Tibial artery (tissue), 4 donors: ENCODE data around the gene MYH14.
A peak's percentile ranks its signal among the peaks of the same experiment; 100 is the strongest.

Source experiments
- DNase-seq, 2 donors: peaks; one replicate each; pipeline ENCODE4 v3.0.0-alpha.2; 2019
- H3K27ac ChIP-seq, 2 donors: fragments of 200-600 bp; sonication (generic) in 1 of 2; 1 replicate in 1 of 2; 2 replicates in 1 of 2; pipeline ENCODE4 v1.5.1; 2018 to 2019; ENCODE audit warnings: mild to moderate bottlenecking in 1 of 2
- H3K27me3 ChIP-seq, 2 donors: fragments of 200-600 bp; sonication (generic) in 1 of 2; one replicate each; pipeline versions ENCODE4 v1.5.1 to v1.6.0; 2016 to 2019
- H3K36me3 ChIP-seq, 3 donors: fragments of 200-600 bp; sonication (generic) in 2 of 3; one replicate each; pipeline ENCODE4 v1.5.1; 2016 to 2019; ENCODE audit warnings: mild to moderate bottlenecking in 2 of 3
- H3K4me1 ChIP-seq, 4 donors: fragments of 200-600 bp; sonication (generic) in 2 of 4; 1 replicate in 3 of 4; 2 replicates in 1 of 4; pipeline ENCODE4 v1.5.1; 2016 to 2019
- H3K4me3 ChIP-seq, 2 donors: fragments of 200-600 bp; sonication (generic) in 1 of 2; 1 replicate in 1 of 2; 2 replicates in 1 of 2; pipeline ENCODE4 v1.5.1; 2018 to 2019; ENCODE audit warnings: mild to moderate bottlenecking in 2 of 2
- H3K9me3 ChIP-seq, 3 donors: fragments of 200-600 bp; sonication (generic) in 1 of 3; one replicate each; pipeline ENCODE4 v1.5.1; 2016 to 2019
- CTCF ChIP-seq, 2 experiments: fragments of 200-600 bp in 1 of 2; fragments of 450-650 bp in 1 of 2; IDR thresholded peaks; one replicate each; pipeline ENCODE4 v1.5.1; 2017 to 2019; ENCODE audit warnings: antibody characterized with exemption in 2 of 2, mild to moderate bottlenecking in 1 of 2, moderate library complexity in 1 of 2
- intact Hi-C: fragments of 100-400 bp; cut with DNase I; formaldehyde crosslinking; loops from one replicate; pipeline ENCODE4 v1.15.0; 2023; ENCODE audit warnings: low total_unique reads

MYH14 gene

DNA sequence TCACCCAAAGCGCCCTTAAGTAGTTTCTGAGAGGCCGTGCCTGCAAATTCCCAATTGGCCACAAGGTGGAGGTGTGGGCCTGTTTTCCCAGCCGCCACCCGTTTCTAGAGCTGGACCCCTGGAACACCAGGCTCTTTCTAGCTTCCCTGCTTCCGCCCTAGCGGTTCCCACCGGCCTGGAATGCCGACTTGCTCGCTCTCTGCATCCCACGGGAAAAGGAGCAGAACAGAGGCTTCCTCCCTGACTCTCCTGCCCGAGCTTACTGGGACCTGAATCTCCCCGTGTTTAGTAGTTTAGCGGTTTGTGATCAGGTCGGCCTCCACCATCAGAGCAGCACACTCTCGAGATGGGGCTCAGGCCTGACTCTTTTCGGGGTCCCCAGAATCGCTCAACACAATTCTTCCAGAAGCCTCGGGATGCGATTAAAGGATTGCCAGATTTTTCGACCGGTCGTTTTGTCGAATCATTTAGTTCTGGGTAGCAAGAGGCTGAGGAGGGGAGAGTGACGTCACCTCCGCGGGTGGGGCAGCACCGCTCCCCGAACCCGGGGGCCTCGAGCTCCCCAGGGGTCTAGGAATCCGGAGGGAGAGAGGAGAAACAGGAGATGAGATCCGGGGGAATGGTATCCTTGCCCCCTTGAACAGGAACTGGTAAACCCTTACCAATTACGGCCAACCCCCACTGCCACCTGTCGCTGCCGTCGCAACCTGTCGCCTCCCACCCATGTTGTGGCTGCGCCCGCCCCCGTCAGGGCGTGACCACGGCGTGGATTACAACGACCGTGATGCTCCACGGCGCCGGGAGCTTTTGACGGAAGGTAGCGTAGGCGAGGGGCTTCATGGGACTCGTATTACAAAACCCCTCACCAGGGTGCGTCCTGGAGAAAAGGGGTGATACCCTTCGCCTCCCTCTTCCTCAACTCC lies 154.0 kb downstream of the MYH14 start:
- H3K4me3 ChIP-seq = peak overlapping the region; percentile 47 to 53
- H3K27ac ChIP-seq = peak overlapping the region; percentile 74 to 79
- DNase-seq = peak; percentile 72 to 87
- TF ChIP-seq CTCF (IDR thresholded peaks at IDR 0.05) = peak; percentile 82 to 88
- peaks cover 0 to 14% (median 2%) of the 10 kb centered on the region in 4 donors for H3K4me1 ChIP-seq
- H3K9me3 ChIP-seq = no peaks in the 10 kb centered on the region
- peaks cover 0 to 20% of the 10 kb centered on the region in 2 donors for H3K27me3 ChIP-seq
- intact Hi-C loops = no loop called here
- H3K36me3 ChIP-seq = no peaks in the 10 kb centered on the region

DNA sequence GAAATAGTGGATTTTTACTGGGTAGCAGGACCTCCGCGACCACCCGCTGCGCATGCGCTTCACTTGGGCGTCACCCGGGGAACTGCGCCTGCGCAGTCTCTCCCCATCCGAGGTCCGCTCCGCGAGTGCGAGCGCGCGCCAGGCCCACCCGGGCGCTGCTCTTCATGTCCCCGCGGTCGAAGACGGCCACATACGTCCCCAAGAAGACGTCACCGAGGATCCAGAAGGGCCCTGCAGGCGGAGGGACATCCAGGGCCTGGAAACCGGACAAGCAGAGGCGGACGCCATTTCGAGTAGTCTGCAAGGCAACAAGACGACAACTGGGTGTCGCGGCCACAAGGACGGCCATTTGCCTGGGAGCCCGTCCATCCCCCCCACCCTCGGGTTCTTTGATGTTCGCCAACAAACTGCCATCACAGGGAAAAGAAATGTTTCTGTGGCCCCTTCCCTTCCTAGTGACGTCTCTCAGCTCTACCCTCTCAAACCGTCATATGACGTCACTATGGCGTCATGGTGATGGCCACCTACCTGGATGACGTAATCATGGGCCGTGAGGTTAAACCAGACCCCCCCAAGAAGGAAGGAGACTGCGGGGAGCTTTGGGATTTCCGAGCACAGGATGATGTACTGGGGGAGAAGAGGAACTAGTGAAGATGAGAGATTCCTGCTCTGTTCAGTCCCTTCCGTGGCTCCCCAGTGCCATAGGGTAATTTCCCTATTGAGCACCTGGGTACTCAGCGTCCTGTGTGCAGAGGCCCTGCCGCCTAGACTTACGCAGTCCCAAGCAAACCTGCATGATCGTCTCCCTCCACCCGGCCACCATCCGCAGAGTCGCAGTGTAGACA lies 155.3 kb downstream of the MYH14 start:
- Histone ChIP-seq H3K4me3 (peak overlapping the region; percentile 47 to 53), H3K27me3 (peaks cover 0 to 20% of the 10 kb centered on the region in 2 donors), H3K4me1 (peaks cover 0 to 14% (median 2%) of the 10 kb centered on the region in 4 donors), H3K36me3 (no peaks in the 10 kb centered on the region), H3K9me3 (no peaks in the 10 kb centered on the region), H3K27ac (peak overlapping the region; percentile 74 to 79)
- peak in 1 of 2 donors; percentile 78 for DNase-seq
- intact Hi-C loops = no loop called here
- no peak for TF ChIP-seq CTCF (IDR thresholded peaks at IDR 0.05)

GRCh38 chr19:50359328-50359818 lies 156.0 kb downstream of the MYH14 start:
- H3K27me3 ChIP-seq = peaks cover 0 to 20% of the 10 kb centered on the region in 2 donors
- no peak for DNase-seq
- peaks cover 0 to 14% (median 2%) of the 10 kb centered on the region in 4 donors for H3K4me1 ChIP-seq
- H3K27ac ChIP-seq = no peak overlapping the region
- no peak overlapping the region for H3K4me3 ChIP-seq
- no peaks in the 10 kb centered on the region for H3K9me3 ChIP-seq
- no peak for TF ChIP-seq CTCF (IDR thresholded peaks at IDR 0.05)
- H3K36me3 ChIP-seq = no peaks in the 10 kb centered on the region
- intact Hi-C loops = no loop called here
